ENCODE measurements around the gene ABCC1. TPM values are rescaled to one million over a fixed set of nuclear protein-coding genes. Genes with fewer than 3 reads are reported as not detected.

ABCC1 gene
- total RNA-seq, 2 donors from 2014 or later, result 33.4 to 87.7 TPM

DNA sequence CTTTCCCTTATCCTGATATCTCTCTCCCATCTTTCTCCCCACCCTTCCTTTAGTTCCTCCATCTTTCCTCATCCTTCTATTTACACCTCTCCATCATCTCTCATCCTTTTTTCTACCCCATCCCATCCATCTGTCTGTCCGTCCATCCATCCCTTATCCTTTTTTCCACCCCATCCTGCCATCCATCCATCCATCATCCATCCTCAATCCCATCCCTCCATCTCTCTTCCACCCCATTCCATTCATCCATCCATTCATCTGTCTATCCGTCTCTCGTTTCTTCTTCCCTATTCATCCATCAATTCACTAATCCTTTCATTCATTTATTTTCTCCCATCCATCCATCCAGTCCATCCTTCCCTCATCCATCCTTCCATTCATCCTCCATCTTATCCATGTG, 205.8 kb downstream of the ABCC1 start:
- DNase-seq (ENCODE audit: low spot score), result no peak
- intact Hi-C loops (cut with DNase I), result no loop called here

DNA sequence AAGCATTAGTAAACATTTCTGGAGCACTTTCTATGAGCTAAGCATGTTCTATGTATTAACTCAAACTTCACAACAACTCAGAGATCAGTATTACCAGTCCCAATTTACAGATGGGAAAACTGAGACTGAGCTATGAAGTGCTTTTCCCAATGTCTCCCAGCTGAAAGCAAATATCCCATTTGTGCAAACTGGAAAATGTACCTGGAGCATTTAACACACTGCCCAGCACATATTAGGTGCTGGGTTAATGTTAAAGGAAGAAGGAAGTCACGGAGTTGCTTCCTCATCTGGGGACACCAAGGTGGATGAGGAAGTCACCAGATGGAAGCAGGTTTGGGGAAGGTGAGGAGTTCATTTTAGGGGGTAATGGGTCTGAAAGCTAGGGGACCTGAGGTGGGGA, 207.8 kb downstream of the ABCC1 start:
- H3K27me3 ChIP-seq (replicated peaks; ENCODE audit: insufficient read depth), result no peaks in the 10 kb centered on the region
- no peaks in the 10 kb centered on the region for H3K36me3 ChIP-seq
- intact Hi-C loops (cut with DNase I), result no loop called here
- no peaks in the 10 kb centered on the region for H3K9me3 ChIP-seq
- TF ChIP-seq, protein P1, sequence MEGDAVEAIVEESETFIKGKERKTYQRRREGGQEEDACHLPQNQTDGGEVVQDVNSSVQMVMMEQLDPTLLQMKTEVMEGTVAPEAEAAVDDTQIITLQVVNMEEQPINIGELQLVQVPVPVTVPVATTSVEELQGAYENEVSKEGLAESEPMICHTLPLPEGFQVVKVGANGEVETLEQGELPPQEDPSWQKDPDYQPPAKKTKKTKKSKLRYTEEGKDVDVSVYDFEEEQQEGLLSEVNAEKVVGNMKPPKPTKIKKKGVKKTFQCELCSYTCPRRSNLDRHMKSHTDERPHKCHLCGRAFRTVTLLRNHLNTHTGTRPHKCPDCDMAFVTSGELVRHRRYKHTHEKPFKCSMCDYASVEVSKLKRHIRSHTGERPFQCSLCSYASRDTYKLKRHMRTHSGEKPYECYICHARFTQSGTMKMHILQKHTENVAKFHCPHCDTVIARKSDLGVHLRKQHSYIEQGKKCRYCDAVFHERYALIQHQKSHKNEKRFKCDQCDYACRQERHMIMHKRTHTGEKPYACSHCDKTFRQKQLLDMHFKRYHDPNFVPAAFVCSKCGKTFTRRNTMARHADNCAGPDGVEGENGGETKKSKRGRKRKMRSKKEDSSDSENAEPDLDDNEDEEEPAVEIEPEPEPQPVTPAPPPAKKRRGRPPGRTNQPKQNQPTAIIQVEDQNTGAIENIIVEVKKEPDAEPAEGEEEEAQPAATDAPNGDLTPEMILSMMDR (IDR thresholded peaks at IDR 0.05), result no peak
- TF ChIP-seq POLR2A (IDR thresholded peaks at IDR 0.05) (no peak), POLR2AphosphoS5 (IDR thresholded peaks at IDR 0.05) (no peak)
- H3K27ac ChIP-seq, result no peak overlapping the region
- no peak overlapping the region for H3K4me3 ChIP-seq
- DNase-seq (ENCODE audit: low spot score), result no peak
- no peaks in the 10 kb centered on the region for H3K4me1 ChIP-seq (replicated peaks)
- WGBS, result 94% methylated on average over 1 of the region's 1 CpG

More for the DNA sequence above, 205.8 kb downstream of the ABCC1 start:
- Histone ChIP-seq H3K36me3 (no peaks in the 10 kb centered on the region), H3K4me1 (replicated peaks) (no peaks in the 10 kb centered on the region), H3K4me3 (no peak overlapping the region), H3K9me3 (no peaks in the 10 kb centered on the region), H3K27ac (no peak overlapping the region), H3K27me3 (replicated peaks; ENCODE audit: insufficient read depth) (no peaks in the 10 kb centered on the region)
- WGBS, result 98% methylated on average over 3 of the region's 3 CpGs
- TF ChIP-seq, protein P1 (IDR thresholded peaks at IDR 0.05), result no peak
- TF ChIP-seq POLR2AphosphoS5 (IDR thresholded peaks at IDR 0.05) (no peak), POLR2A (IDR thresholded peaks at IDR 0.05) (no peak)

DNA sequence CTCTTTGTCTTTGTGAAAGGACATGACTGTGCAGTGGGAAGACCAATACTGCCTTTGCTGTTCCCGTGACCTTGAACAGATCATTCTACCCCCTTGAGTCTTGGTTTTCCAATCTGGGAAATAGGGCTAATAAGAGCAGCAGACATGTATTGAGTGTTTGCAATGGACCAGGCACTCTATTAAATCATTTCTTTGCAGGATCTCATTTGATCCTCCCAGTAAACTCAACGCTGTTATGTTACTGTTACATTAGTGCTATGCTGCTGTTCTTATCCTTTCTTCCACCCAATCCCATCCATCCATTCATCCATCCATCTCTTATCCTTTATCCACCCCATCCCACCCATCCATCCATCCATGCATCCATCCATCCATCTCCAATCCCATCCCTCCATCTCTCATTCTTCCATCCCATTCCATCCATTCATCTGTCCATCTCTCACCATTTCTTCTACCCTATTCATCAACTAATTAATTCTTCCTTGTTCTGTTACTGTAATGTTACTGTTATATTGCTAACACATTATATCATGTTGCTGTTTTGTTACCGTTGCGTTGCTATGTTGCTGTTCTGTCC, 208.8 kb downstream of the ABCC1 start:
- Histone ChIP-seq H3K36me3 (no peaks in the 10 kb centered on the region), H3K4me1 (replicated peaks) (no peaks in the 10 kb centered on the region), H3K9me3 (no peaks in the 10 kb centered on the region), H3K27me3 (replicated peaks; ENCODE audit: insufficient read depth) (no peaks in the 10 kb centered on the region), H3K27ac (no peak overlapping the region), H3K4me3 (no peak overlapping the region)
- intact Hi-C loops (cut with DNase I), result no loop called here
- TF ChIP-seq POLR2AphosphoS5 (IDR thresholded peaks at IDR 0.05) (no peak), POLR2A (IDR thresholded peaks at IDR 0.05) (no peak)
- TF ChIP-seq, protein P1 (IDR thresholded peaks at IDR 0.05), result no peak
- WGBS, result 87% methylated on average over 4 of the region's 4 CpGs
- no peak for DNase-seq (ENCODE audit: low spot score)

DNA sequence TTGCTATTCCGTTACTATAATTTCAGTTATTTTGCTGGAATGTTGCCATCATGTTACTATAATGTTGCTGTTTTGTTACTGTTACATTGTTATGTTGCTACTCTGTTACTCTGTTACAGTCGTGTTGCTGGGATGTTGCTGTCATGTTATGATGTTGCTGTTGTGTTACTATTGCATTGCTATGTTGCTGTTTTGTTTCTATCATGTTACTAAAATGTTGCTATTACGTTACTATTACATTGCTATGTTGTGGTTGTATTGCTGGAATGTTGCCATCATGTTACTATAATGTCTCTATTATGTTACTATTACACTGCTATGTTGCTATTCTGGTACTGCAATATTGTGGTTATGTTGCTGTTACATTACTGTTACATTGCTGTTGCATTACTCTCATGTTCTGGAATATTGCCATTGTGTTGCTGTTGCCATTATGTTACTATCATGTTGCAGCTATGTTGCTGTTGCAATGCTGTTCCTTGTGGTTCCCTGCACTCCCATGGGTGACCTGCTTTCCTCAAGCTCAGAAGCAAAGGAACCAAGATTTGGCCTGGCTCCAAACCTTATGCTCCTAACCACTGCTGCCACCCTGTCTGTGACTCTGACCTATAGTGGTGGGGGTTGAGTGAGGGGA, 209.4 kb downstream of the ABCC1 start:
- Histone ChIP-seq H3K36me3 (no peaks in the 10 kb centered on the region), H3K27me3 (replicated peaks; ENCODE audit: insufficient read depth) (no peaks in the 10 kb centered on the region), H3K4me1 (replicated peaks) (no peaks in the 10 kb centered on the region), H3K9me3 (no peaks in the 10 kb centered on the region), H3K27ac (no peak overlapping the region), H3K4me3 (no peak overlapping the region)
- no peak for DNase-seq (ENCODE audit: low spot score)
- intact Hi-C loops (cut with DNase I), result no loop called here
- TF ChIP-seq, protein P1 (IDR thresholded peaks at IDR 0.05), result no peak
- TF ChIP-seq POLR2AphosphoS5 (IDR thresholded peaks at IDR 0.05) (no peak), POLR2A (IDR thresholded peaks at IDR 0.05) (no peak)
- 88% methylated on average over 3 of the region's 3 CpGs for WGBS

DNA sequence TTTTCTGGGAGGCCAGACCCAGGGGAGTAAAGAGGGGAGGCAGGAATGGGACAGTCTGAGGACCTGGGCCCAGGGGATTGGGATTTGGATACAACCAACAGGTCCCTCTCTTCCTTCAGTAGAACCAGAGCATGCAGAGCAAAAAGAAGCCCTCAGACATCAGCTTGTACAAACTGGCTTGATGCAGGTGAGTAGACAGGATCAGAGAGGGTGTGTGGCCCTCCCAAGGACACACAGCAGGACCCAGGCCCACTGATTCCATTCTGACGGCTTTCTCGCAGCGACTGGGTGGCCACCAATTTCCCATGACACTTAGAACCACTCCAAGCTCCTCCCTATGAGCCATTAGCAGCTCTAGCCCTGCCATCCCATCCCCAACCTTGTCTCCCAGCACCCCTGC, 210.2 kb downstream of the ABCC1 start:
- TF ChIP-seq POLR2A (IDR thresholded peaks at IDR 0.05) (no peak), POLR2AphosphoS5 (IDR thresholded peaks at IDR 0.05) (no peak)
- TF ChIP-seq, protein P1 (IDR thresholded peaks at IDR 0.05), result no peak
- DNase-seq (ENCODE audit: low spot score), result no peak
- intact Hi-C loops (cut with DNase I), result no loop called here
- Histone ChIP-seq H3K4me3 (no peak overlapping the region), H3K27ac (no peak overlapping the region), H3K4me1 (replicated peaks) (no peaks in the 10 kb centered on the region), H3K27me3 (replicated peaks; ENCODE audit: insufficient read depth) (no peaks in the 10 kb centered on the region), H3K9me3 (no peaks in the 10 kb centered on the region), H3K36me3 (no peaks in the 10 kb centered on the region)
- WGBS, result 88% methylated on average over 3 of the region's 3 CpGs
